SKM-1 (cell line): ENCODE results near the gene PATJ.
"Not testable (repeated sequence)": the region's sequence is repeated elsewhere in the genome, so short reads cannot be mapped to it uniquely, and the experiment has no call there.

Experiments used
- DNase-seq: peaks from one replicate; lab custom pipeline; 2025; ENCODE audit not compliant: unreplicated experiment; lab: John Stamatoyannopoulos, UW

Gene PATJ

GRCh38 chr1:61746813-61747212 is 4.5 kb downstream of the PATJ start:
- no peak for DNase-seq

GRCh38 chr1:61748566-61748965 is 6.3 kb downstream of the PATJ start:
- no peak for DNase-seq

DNA sequence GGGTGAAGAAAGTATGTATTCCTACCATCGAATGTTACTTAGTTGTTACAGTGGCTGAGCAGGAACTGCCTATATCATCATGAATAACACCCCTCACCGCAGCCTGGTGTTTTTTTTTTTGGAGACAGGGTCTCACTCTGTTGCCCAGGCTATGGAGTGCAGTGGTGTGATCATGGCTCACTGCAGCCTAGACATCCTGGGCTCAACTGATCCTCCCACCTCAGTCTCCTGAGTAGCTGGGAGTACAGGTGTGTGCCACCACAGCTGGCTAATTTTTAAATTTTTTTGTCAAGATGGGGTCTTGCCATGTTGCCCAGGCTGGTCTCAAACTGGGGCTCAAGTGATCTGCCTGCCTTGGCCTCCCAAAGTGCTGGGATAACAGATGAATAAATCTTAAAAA is 7.3 kb downstream of the PATJ start:
- no peak for DNase-seq

GRCh38 chr1:61752921-61753389 is 10.7 kb downstream of the PATJ start:
- no peak for DNase-seq

DNA sequence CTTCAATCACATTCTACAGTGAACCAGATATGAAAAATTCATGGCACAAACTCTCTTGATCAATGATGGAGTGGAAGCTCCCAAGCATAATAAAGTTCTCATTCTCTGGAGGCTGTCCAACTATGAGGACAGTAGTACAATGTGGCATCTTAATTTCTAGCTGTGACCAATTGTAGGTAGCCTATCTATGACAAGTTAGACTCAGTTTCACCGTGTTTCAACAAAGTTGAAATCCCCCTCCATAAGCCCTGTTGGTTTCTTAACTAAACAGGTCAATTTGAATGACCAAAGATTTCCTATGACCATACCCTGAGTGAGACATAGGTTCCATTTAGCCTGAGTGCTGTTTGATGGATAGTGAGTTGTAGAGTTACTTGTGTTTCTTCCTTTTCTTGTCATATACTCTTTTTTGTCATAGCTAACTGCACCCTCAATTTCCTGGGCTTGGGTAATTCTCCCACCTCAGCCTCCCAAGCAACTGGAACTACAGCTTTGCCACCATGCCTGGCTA is 11.8 kb downstream of the PATJ start:
- DNase-seq = no peak

DNA sequence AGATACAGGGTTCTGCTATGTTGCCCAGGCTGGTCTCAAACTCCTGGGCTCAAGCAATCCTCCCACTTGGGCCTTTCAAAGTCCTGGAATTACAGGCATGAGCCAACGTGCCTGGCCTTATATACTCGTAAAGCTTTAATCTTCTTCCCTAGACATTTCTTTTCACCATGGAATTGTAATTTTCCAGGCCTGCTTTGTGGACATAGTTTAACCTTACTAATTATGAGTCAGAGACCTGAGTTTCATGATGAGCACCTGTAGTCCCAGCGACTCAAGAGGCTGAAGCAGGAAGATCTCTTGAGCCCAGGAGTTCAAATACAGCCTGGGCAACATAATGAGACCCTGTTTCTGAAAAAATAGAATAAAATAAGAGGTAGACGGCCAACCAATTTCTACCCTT is 12.3 kb downstream of the PATJ start:
- no peak for DNase-seq

- DNase-seq = no peak
These were observed 14.5 kb downstream of the PATJ start for GRCh38 chr1:61756773-61757172.

DNA sequence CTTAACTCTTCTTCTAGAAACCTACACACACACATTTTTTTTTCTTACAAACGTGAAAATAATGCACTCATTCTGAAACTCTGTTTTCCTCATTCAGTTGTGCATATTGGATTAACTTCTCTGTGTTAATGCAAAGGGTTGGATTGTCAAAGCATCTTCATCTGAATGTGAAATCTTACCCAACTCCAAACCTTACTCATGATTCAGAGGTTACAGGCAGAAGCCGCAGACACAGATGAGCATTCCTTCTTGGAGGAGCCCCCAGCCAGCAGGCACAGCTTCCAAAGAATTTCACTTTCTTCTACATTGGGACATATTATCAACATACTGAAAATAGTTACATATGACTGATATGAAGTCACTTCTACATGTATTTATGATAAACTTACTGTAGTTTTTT is 15.7 kb downstream of the PATJ start:
- no peak for DNase-seq

GRCh38 chr1:61770131-61770530 is 27.9 kb downstream of the PATJ start:
- DNase-seq = no peak

DNA sequence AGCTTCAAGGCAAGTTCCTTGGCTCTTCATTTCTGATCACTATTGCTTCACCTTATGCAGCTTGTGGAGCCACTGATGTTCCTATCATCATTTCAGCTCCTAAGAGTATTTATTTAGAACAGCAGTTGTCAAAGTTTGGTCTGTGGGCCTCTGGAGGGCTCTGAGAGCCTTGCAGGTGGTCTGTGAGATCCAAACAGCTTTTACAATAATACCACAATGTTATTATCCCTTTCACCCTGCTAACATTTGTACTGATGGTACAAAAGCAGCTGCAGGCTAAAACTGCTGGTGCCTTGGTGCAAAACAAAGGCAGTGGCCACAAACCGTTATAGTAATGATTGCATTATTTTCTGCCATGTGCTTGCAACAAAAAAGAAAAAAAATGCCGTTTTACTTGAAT is 33.8 kb downstream of the PATJ start:
- no peak for DNase-seq

GRCh38 chr1:61779231-61779630 is 37.0 kb downstream of the PATJ start:
- no peak for DNase-seq

DNA sequence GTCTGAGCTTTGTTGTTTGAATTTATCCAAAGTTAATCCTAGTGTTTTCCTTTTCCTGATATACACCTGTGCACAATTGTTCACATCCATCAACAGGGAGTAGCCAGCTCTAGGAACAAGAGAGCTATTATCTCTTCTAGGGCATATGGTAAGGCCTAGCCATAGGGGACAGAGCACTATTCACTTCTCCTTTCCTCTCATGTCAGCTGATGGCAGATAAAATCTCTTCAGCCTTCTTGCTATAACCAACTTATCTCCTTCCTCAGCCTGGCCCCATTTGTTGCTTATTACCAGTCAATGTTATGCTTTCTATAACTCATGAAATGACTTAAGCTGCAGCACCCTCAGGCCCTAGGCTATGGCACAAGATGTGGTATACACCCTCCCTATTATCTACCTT is 38.9 kb downstream of the PATJ start:
- DNase-seq = no peak

DNA sequence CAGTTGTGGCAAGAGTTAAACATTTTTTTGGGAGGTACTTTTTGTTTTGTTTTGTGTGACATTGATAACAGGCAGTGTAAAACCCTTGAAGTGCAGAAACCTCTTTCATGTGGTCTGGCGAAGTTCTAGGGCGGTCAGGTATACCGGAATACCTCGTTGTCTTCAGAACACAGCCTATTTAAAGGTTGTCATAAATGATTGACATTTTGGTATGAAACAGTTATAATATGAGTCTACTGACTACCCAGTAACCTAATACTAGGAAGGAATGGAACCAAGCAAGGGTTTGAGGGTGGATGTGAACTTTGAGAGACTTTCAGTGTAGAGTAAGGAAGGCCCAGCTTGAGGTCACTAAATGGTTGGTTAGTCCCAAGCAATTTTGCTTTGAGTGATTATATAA is 40.5 kb downstream of the PATJ start:
- DNase-seq = no peak

DNA sequence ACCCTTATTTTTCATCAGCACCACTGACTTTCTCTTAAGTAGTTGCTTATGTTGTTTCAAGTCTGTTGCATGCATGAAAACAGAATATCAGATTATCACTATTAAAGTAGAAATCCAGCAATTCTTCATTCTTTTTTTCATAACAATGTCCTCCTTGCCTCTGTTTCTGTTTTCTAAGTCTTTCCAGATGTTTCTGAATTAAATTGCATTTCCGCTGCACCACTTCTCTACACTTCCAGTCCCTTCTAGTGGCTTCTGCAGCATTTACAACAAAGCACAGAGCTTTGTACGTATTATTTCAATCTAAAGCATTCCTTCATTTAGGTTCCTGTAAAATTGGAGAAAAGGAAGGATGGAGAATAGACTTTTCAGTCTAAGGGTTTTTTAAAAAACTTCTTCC is 42.4 kb downstream of the PATJ start:
- DNase-seq = no peak

DNA sequence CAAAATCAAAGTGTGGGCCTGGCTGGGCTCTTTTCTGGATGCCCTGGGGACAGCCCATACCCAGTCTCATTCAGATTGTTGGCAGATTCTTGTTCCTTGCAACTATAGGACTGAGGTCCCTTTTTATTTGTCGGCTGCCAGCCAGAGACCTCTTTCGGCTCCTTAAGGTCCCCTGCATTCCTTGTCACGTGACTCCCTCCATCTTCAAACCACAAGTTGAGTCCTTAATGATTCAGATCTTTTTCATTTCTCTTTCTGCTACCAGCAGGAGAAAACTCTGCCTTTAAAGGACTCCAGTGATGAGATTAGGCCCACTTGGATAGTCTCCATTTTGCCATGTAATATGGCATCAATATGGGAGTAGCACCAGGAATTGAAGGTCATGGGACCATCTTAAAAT is 48.6 kb downstream of the PATJ start:
- DNase-seq = no peak

DNA sequence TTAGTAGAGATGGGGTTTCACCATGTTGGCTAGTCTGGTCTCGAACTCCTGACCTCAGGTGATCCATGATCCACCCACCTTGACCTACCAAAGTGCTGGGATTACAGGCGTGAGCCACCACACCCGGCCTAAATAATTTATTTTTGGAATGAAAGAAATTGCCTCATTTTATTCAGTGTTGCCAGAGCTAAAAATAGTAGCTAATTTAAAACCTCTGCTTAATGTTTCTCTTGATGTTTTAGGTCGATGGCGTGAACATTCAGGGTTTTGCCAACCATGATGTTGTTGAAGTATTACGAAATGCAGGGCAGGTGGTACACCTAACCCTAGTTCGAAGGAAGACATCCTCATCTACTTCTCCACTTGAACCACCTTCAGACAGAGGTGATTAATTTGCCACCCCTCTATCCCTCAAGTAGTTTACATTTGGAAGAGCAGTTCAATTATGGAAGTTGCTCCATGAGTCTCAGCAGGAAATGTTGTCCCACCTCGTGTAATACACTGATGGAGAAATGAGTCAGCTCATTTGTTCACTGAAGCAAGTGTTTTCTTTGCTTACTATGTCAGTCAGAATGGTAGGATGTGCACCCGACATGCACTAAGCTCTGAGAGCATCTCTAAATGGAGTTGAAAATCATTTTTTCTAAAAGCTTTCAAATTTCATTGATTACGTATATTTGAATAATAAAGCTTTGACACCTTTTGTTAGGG is 54.9 kb downstream of the PATJ start:
- no peak for DNase-seq

DNA sequence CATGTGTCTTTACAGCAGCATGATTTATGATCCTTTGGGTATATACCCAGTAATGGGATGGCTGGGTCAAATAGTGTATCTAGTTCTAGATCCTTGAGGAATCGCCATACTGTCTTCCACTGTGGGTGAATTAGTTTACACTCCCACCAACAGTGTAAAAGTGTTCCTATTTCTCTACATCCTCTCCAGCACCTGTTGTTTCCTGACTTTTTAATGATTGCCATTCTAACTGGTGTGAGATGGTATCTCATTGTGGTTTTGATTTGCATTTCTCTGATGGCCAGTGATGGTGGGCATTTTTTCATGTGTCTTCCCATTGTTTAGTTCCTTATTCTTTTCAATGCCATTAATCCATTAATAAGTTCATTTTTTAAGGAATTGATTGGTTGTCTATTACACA is 58.8 kb downstream of the PATJ start:
- not testable (repeated sequence) for DNase-seq

GRCh38 chr1:61807606-61808140 is 65.4 kb downstream of the PATJ start:
- no peak for DNase-seq

- no peak for DNase-seq
These were observed 66.0 kb downstream of the PATJ start for GRCh38 chr1:61808321-61808720.

GRCh38 chr1:61808968-61809367 is 66.7 kb downstream of the PATJ start:
- no peak for DNase-seq

DNA sequence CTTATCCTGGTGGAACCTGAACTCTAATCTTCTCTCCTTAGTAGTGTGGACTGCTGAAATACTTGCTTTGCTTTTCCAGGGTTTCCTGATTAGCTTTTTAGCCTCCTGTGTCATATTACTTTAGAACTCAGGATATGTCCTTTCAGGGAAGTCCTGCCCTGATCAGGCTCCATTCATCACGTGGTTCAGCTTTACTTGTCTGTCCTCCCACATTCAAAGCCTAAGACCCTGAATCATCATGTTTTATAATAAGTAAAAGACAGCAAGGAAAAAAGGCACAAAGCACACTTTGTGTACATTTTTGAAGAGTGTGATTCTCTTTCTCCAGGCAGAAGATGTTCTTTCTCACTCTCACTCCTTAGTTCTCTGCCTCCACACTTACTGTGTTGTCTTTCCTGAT is 70.6 kb downstream of the PATJ start:
- no peak for DNase-seq

DNA sequence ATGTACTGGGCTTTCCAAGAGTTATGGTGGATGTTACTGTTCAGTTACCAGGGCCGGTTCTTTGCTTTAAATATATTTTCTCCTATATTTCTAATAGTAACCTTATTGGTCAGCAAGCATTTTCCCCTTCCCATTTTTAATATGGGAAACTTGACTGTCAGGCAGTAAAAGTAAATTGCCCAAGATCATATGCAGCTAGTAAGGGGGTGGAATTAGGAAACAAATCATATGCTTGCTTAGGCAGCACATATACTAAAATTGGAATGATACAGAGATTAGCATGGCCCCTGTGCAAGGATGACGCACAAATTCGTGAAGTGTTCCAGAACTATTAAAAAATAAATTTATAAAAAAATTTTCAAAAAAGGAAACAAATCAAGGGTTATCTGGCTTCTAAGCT is 73.9 kb downstream of the PATJ start:
- DNase-seq = no peak

DNA sequence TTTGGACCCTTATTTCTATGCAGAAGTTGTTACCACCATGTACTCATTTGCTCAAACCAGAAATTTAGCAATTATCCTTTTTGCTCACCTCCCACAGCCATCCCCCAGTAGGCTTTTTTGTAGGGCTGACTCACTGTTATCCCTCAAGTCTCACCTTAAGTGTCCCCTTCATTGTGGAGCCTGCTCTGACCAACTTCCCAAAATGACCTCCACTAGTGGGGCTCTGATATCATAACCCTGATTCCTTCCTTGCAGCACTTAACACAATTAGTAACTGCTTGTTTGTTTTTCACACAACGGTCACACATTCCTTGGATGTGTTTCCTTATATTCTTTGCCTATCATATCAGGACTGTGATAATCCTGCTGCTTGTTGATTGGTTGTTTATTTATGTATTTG is 76.7 kb downstream of the PATJ start:
- no peak for DNase-seq
